CD4-positive, alpha-beta T cell treated with Interleukin-2 at 100 ng/mL for 4 hours (primary cell): ENCODE measurements around the gene BRAT1.

Experiments
- DNase-seq: peaks from one replicate; pipeline ENCODE4 v3.0.0-alpha.2; 2020; ENCODE audit warnings: low spot score

BRAT1 gene

DNA sequence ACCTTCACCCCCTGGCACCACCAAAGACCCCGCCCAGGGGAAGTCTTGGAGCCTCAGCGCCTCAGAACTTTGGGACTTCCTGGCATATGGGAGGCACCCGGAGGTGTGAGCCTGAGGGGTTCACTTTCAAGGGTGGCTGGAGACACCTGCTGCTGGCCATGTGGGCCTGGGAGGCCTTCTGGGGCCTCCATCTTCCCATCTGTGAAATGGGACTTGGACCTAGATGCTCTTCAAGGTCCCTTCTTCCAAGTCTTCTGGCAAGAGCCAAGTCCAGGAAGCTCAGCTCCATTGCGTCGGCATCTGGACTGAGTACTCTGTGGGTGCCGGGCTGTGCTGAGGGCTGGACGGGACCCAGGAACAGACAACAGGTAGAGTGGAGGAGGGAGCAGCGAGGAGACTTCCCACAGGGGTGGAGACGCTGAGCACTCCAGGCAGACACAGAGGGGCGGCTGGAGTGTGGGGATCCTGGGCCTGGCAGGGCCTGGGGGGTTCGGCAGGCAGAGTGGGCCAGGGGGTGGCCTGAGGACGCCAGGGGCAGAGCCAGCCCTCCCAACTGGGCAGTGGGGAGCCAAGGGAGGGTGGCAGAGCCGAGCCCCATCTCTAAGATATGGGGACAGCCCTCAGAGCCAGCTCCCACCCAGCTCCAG is 45.1 kb downstream of the BRAT1 start:
- no peak for DNase-seq

DNA sequence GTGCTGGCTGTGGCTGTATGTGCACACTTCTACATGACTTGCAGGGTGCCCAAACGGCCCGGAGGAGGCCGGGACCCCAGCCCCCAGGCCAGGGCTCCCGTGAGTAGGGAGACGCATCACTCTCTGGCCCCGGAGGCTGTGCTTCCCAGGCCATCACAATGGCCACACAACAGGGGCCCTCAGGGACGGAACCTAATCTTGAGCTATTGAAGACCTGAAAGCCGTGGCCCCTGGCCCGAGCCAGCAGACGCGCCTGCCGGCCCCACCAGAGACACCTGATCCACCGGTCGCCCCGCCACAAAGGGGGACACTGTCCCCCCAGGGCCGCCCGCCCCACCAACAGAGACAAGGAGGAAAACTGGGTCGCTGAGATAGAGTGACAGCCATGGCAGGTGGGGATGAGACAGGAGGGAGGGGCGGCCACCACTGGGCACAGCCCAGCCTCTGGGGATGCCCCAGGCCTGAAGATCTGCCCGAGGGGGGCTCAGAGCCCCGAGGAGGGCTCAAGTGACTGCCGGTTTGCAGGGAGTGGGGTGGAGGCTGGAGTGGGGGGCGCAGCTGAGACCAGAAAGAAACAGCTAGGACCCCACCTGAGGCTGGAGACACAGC is 45.9 kb downstream of the BRAT1 start:
- no peak for DNase-seq

DNA sequence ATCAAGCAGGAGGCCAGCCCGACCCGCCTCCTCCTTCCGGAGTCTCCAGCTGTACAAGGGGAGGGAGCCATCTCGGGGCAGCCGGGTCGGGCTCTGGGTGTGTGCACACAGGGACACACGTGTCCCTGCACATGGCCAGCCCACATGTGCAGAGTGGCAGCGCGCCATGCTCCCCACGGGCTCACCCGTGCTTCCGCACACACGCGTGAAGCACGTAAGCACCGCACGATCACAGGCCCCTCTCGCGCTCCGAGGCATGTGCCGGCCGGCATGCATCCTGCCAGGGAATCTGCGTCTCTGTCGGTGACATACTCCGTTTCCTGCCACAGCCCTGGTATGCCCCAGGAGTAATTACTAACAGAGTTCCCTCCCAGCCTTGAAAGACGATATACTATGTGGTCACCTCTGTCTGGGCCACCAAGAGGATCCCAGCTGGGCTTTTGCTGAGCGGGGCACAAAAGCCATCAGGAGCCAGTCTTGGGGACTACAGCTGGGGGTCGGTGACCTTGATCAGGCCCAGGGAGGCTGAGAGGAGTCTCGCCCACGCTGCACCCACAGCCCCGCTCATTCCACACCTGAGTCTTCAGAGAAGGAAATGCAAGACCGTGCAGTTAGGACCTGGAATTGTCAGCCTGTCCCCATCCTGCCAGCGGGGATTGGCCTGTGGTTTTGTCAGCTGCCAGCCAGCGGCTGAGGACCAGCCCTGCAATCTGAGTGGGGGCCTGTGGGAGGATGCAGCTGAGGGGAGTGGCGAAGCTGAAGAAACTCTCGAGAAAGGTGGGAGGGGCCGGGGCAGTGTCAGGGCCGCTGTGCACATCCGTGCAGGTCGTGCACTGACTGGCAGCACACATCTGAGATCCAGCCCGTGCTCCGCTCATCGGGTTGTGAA is 46.8 kb downstream of the BRAT1 start:
- DNase-seq = peak; percentile 80

DNA sequence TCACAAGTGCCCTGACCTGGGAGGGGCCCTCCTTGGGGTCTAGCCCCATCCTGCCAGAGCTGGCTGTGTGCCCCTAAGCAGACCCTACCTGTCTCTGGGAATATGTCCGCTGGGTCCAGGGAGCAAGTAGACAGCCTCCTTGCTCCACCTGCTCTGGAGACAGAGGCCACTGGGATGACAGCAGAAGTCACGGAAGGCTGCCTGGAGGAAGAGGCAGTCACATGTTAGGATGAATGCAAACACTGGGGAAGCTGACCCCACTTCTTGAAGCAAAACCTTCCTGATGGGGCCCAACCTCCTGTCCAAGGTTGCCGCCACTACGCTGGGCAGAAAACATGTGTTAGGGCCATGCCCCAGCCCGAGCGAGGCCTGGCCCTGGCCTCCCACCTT is 47.4 kb downstream of the BRAT1 start:
- no peak for DNase-seq

DNA sequence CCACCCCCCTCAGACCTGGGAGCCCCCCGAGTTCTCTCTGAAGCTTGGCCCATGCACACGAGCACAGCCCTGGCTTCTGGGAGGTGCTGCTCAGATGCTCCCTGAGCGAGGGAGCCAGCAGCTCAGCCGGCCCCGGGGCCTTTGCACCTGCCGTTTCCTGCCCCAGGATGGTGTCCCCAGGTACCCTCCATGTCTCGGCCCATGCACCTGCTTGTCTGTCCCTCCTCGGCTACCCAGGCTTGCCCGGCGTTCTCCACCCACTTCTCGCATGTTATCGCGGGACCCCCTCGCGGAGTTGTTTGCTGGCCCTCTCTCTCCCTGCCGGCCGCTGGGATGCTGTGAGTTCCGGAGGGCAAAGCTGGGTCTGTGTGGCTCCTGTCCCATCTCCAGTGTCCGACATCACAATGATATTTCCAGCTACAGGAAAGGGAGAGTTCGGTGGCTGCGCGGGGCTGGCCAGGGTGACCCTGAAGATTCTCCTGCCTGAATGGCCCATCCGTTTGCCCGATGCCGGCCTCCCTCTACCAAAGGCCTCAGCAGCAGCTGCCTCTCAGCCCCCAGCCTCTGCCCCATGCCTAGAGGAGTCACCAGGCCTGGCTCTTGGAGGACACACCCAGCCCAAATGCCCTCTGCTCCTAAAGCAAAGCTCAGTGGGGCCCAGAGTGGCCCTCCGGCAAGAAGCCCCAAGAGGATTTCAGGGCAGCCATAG is 48.0 kb downstream of the BRAT1 start:
- no peak for DNase-seq

DNA sequence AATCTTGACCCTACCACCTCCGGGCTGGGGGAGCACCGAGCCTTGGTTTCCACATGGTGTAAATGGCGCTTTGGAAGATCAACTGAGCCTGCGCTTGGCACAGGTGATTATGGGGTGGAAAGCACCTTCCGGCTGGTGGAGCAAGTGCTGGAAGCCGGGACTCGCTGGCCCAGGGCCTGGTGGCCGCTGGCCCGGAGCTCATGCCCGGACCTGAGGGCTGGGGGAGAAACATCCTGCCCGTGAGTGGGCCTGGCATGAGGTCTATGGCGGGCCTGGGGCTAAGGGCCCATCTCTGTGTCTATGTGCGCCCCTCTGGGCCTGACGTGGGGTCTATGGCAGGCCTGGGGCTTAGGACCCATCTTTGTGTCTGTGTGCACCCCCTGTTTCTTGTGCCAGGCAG is 49.9 kb downstream of the BRAT1 start:
- DNase-seq = no peak

DNA sequence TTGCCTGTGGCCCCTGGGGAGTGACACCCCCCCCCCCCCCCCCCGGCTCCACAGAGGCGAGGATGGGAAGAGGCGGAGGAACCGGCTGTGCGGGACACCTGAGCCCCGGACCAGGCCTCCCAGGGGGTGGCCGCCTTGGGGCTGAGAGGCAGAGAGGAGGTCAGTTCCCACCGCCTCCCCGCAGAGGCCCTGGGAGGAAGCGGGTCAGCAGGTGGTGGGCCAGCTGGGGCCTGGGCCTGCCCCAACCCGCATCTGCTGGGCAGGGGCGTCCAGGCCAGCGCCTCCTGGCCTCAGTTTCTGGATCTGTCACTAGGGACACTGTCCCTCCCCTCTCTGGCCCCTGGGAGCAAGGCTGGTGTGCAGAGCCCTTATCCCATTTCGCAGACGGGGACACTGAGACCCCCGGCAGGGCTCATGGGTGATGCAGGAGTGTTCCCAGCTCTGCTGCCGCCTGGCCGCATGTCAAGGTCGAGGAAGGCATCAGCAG is 50.4 kb downstream of the BRAT1 start:
- DNase-seq = no peak

DNA sequence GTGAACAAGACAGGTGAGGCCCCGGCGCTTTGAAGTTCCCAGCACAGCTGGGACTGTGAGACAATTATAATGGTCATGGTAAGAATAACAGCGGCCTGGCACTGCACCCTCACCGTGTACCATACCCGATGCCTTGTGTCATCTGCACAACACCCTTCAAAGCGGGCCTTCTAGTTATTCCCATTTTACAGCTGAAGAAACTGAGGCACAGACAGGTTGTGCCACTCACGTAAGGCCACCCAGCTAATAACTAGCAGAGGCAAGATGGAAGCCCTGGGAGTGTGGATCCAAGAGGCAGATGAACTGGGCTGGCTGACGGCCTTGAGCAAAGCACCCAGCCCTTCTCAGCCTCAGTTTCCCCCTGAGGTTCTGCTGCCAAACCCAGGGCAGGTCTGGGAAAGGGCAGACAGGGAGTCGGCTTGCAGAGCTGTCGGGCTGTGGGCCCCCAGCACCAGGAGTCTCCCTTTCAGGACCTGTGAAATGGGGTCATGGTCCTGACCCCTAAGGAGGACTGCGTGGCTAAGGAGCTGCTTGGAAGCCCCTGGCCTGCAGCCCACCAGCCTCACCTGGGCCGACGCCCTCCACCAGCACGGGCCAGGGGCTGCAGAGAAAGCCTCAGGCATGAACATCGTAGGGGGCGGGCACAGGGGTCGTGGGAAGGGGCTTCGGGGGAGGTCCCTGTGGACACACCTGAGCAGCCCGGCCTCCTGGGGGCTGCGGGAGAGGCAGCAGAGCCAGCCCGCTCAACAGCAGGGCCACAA is 51.0 kb downstream of the BRAT1 start:
- DNase-seq = no peak

DNA sequence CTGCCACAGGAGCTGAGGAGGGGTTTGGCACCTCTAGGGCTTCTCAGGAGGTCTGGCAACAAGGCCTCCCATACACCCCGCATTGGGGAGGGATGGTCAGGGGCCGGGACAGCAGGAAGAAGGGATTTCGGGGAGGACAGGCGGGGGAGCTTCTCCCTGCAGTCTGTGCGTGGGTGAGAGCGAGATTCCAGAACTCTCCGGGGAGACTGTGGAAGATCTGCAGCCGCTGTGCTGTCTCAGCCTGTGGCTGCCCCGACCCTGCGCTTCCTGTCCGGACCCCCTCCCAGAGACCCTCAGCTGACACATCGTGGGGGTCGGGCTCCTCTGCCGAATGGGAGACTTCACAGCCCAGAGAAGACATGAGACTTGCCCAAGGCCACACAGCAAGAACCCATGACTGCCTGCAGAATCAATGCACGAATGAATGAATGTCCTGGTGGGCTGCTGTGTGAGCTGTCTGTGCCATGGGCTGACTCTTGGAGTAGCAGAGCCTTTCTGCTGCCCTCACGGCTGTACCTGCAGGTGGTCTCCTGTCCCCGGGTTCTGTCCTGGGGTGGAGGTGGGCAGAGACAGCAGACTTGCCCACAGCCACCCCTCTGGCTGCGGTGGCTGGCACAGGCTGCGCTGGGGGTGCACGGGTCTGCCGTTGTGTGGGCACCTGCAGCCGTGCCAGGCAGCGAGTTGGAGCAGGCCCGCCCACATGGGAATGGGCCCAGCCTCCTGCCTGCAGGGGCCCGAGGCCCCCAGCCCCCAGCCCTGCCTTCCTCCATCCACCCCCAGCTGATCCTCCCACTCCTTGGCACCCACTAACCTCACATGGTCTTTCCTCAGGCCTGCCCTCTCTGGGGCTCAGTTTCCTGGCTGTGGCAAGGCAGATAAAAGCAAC is 52.0 kb downstream of the BRAT1 start:
- DNase-seq = no peak

DNA sequence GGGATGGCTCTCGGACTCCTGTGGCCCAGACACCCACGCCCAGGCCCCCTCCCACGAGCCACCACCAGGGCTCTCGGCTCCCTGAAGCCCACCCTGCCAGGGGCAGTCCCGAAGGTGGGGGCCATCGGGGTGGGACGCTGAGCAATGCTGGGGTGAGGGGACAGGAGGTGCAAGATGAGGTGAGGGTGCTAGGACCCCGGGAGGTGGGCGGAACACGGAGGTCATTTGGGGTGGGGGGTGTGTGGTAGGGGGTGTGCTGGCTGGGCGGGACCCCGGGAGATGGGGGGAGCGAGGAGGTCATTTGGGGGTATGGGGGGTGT is 52.7 kb downstream of the BRAT1 start:
- no peak for DNase-seq

DNA sequence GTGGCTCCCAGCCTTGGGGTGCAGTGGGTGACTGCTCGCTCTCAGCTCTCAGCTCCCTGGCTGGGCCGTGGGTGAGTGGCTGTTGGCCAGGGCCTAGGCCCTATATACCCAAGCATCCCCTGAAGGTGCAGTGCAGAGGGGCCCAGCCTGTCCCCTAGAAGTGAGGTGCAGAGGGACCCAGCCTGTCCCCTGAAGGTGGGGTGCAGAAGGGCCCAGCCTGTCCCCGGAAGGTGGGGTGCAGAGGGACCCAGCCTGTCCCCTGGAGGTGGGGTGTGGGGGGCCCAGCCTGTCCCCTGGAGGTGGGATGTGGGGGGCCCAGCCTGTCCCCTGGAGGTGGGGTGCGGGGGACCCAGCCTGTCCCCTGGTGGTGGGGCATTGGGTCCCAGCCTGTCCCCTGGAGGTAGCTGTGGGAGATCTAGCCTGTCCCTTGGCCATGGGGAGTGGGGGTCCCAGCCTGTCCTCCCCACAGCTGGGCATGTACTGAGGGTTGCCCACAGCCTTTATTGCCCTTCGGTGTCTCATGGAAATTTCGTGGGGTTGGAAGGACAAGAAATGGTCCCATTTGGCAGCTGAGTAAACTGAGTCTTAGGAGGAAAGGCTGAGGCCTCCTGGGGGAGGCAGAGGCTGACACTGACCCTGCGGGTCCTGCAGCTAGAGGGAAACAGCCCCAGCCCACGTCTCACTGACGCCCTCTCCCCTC is 53.2 kb downstream of the BRAT1 start:
- DNase-seq = no peak

DNA sequence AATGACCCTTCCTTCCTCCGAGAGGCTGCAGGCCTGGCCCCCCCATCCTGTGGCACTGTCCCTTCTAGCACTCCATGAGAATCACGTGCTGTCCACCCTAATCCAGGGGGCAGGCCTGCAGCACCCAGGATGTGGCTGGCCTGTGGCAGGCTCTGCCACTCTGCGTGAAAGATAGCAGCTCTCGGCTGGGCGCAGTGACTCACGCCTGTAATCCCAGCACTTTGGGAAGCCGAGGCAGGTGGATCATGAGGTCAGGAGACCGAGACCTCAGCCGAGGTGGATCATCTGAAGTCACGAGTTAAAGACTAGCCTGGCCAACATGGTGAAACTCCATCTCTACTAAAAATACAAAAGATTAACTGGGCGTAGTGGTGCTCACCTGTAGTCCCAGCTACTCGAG is 54.6 kb downstream of the BRAT1 start:
- no peak for DNase-seq

DNA sequence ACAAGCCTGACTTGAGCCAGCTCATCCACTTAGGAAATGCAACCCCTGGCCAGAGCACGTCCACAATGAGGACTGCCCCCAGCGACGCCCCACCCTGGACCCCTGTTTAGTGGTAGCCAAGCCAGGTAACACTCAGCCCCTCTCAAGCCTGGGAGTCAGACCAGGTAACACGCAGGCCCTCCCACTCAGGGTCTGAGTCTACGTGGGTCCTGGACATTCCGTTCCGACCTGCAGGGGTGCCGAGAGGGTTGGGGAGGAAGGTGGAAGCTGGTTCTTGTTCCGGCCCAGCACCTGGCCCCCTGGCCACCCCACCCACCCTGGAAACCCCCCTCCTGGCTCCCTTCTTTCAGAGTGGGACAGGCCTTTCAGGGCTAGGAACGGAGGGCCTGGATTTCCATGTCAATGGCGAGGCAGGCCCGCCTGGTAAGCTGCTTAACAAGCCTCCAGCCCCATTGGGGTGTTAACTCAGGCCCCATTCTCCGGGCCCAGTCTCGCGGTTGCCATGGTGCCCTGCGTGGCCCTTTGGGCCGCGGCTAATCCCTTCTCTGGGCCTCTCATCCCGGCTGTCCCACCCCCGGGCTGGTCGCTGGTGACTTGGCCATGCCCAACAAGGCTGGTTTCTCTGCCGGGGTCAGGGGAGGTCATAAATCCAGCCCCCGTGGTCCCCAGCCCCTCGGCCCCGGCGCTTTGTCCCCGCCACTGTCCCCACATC is 55.4 kb downstream of the BRAT1 start:
- no peak for DNase-seq

DNA sequence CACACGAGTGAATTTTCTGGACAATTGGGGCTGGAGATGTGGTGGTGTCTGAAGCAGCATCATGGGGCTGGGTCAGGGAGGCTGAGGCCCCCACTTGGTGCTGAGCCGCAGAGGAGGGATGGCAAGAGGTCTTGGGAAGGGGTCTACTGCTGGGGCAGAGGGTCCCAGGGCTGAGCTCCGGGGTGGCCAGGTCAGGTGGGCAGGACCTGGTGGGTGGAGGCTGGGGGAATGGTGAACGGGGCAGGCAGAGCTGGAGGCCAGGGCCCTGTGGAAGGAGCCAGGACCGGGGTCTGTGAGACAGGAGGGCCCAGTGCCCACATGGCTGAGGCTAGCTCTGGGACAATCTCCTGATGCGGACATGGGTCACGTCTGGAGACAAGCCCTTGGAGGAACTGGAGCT is 56.1 kb downstream of the BRAT1 start:
- no peak for DNase-seq

DNA sequence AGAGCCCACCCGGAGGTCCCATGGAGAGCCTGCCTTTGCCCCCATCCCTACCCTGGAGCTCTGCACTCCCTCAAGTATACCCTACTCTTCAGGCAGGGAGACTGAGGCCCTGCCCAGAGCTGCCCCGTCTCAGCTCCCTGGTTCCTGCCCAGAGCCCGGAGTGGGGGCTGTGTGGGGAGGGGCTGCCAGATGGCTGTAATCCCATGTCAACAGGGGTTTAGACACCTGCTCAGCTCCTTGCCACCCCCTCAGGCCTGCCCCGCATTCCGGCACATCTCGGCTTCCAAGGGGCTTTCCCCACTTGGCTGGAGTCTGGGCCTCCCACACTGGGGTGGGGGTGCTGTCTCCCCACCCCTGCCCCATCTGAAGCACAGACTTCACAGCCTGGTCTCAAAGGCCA is 56.6 kb downstream of the BRAT1 start:
- no peak for DNase-seq

DNA sequence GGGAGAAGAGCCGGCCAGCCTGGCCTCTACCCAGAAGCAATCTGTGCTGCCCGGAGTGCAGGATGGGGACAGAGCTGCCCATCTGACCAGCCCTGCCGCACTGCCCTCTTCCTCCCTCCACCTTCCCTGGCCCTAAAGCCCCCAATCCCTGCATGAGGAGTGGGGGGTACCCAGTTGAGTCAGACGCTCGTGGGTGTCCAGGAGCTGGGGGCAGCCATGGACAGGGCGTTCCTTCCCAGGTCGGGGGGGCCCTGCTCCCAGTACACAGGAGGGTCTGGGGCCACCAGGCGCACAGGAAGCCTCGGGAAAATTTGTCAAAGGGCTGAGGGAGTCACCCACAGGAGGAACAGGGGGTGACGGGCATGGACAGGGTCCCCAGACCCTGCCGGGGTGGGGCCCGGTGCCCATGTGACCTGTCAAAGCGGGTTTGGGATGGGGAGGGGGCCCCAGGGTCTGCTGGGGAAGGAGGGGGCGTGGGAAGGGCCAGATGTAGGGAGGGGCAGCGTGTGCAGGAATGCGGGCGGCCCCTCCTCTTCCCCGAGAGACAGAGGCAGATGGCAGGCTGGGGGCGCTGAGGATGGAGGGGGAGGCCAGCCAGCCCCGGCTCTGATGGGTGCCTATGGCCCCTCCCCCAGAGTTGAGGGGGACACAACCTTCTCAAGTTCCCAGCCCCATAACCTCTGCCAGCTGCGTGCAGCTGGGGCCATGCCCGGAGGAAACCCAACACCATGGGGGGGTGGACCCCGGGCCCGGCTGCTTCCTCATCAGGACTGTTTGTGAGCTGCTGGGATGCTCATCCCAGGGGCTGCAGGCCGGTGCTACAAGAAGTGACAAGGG is 57.6 kb downstream of the BRAT1 start:
- DNase-seq = no peak

DNA sequence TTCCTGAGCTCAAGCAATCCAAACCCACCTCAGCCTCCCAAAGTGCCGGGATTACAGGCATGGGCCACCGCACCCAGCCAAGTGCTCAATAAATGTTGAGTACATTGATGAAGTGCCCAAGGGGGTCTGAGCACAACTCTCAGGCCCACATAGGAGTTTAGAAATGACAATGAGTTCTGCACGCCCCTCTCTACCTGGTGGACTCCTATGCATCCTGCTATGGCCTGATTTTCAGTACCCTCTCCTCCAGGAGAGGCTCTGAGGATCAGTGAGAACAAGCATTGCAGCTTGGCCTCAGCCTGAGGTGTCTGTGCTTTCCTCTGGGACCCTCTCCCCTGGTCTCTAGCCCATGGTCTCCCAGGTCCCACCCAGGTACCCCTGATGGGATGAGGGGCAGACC is 58.3 kb downstream of the BRAT1 start:
- DNase-seq = no peak

DNA sequence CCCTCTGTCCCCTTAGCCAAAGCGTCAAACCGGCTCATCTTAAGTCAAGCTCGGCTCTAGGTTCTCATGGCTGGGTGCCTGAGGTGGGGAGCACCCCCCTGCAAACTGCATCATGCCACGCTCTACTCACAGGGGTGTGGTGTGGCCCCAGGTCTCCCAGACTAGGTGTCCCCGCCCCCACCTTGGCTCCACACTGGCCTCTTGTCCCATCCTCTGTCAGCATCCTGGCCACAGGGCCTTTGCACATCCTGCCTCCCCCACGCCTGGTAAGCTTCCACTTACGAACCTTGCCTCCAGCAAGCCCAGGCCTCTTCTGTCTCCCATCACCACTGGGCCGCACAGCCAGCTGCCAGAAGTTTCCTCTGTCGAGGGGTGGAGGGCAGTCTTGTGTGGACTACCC is 58.9 kb downstream of the BRAT1 start:
- no peak for DNase-seq
